IPS-15b (cell line): ENCODE data around the gene PTGIS.

Experiments used
- H3K27me3 ChIP-seq: one replicate; pipeline ENCODE4 v1.6.1; 2013; ENCODE audit warnings: low read length; ENCODE audit not compliant: control insufficient read depth, insufficient read depth
- H3K36me3 ChIP-seq: one replicate; pipeline ENCODE4 v1.6.1; 2013; ENCODE audit warnings: low read length; ENCODE audit not compliant: control insufficient read depth, insufficient read depth
- H3K4me1 ChIP-seq: one replicate; pipeline ENCODE4 v1.6.1; 2013; ENCODE audit warnings: mild to moderate bottlenecking, low read length; ENCODE audit not compliant: control insufficient read depth, insufficient read depth
- H3K4me3 ChIP-seq: one replicate; pipeline ENCODE4 v1.5.1; 2013; ENCODE audit warnings: low read depth, low read length
- H3K9ac ChIP-seq: one replicate; pipeline ENCODE4 v1.6.1; 2013; ENCODE audit warnings: low read depth, mild to moderate bottlenecking, low read length
- H3K9me3 ChIP-seq: one replicate; pipeline ENCODE4 v1.6.1; 2013; ENCODE audit warnings: mild to moderate bottlenecking, low read length; ENCODE audit not compliant: control insufficient read depth, insufficient read depth

Gene PTGIS

DNA sequence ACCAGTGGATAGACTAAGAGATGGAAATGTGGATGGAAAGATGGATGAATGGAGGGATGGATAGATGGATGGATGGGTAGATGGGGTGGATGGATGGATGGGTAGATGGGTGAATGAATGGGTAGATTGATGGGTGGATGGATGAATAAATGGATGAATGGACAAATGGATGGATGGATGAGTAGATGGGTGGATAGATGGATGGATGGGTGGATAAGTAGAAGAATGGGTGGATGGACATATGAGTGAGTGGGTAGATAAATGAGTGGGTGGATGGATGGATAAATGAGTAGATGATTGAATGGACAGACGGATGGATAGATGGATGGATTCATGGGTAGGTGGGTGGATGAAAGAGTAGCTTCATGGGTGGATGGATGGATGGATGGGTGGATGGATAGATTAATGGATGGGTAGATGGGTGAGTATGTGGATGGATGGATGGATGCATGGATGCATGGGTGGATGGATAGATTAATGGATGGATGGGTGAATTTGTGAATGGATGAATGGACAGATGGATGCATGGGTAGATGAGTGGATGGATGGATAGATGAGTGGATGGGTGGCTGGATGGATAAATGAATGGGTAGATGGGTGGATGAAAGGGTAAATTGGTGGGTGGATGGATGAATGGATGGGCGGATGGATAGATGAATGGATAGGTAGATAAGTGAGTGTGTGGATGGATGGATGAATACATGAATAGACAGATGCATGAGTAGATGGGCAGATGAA, 56.0 kb downstream of the PTGIS start:
- Histone ChIP-seq H3K9ac (no peak overlapping the region), H3K27me3 (no peaks in the 10 kb centered on the region), H3K4me3 (no peak overlapping the region), H3K36me3 (no peaks in the 10 kb centered on the region), H3K4me1 (no peaks in the 10 kb centered on the region), H3K9me3 (no peaks in the 10 kb centered on the region)

DNA sequence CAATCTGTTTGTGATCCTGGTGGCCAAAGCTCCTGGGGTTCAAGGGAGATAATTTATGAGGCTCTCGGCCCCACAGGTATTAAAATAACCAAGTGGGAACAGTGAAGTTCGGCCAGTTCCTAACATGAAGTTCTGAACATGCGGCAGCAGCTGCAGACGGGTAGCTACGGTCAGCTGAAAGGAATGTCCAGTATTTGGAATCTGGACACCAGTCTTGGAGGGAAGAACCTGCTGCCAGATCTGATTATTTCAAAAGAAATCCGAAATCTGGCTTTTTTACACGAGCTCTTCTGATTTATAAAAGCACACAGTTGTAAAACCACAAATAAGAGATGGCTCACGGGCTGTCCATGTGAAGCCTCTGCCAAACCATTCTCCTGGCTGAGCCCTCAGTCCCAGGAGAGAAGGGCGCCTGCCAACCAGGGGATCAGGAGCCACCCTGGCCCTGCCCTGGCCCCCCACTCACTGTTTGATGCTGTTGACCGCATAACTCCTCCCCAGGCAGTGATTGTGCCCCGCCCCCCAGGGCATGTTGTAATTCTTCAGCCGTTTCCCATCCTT, 57.3 kb downstream of the PTGIS start:
- Histone ChIP-seq H3K9me3 (no peaks in the 10 kb centered on the region), H3K36me3 (no peaks in the 10 kb centered on the region), H3K27me3 (no peaks in the 10 kb centered on the region), H3K4me3 (no peak overlapping the region), H3K9ac (no peak overlapping the region), H3K4me1 (no peaks in the 10 kb centered on the region)

DNA sequence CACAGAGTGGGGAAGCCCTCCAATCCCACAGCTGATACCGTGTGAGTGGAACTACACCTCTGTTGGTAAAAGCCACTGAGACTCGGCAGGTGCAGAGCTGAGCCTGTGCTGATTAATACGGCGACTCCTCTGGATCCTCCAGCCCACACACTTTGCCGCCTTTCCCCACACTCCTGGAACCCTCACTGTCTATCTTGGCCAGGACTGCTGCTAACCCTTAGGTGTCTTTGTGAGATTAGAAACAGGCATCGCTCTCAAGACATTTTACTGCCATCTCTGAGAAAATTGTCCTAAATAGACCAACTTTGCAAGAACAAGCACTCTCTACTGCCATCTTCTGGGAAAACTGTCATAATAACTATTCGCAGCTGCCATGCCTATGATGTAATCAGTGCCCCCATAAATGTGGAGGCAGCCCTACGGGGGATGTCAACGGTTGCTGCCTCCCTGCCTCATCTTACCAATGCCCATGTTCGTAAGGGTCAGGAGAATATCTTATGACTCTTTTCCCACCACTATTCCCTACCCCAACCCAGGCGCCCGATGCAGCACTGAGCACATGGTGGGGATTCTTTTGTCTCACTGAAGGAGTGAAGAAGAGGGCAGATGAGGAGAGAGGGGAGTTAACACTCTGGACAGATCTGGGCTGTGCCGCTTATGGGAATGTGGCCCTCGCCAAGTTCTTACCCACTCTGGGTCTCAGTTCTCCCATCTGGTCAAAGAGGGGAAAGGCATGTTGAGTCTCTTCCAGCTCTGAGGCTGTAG, 59.3 kb downstream of the PTGIS start:
- H3K9me3 ChIP-seq = no peaks in the 10 kb centered on the region
- no peak overlapping the region for H3K4me3 ChIP-seq
- no peaks in the 10 kb centered on the region for H3K4me1 ChIP-seq
- H3K36me3 ChIP-seq = no peaks in the 10 kb centered on the region
- H3K9ac ChIP-seq = no peak overlapping the region
- no peaks in the 10 kb centered on the region for H3K27me3 ChIP-seq

DNA sequence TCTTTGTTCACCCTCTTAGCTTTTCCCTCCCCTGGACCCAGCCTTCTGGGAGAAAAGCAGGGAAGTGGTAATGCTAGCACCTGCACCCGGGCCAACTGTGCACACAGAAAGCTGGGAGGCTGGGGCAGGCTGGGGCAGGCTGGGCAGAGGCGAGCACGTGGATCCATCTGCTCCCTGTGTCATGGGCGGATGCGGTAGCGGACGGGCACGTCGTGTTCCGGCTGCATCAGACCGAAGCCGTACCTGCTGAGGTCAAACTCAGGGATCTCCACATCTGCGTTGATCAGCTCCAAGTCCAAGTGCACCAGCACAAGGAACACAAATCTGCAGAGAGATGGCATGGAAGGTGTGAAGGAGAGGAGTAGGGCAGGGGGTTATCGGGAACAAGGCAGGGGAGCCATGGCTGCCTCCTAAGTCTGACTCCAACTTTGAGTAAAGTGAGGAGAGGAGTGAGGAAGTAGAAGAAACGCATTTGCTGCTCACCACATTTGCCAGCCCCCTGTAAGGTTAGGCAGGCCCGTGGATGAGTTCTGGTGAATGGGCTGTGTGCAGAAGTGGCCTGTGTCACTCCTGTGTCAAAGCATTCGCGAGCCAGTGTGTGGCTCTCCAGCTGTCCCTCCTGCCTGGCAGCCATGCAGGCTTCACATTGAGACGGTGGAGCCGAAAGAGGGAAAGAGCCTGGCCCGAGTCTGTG, 60.0 kb downstream of the PTGIS start:
- Histone ChIP-seq H3K9ac (no peak overlapping the region), H3K4me3 (no peak overlapping the region), H3K9me3 (no peaks in the 10 kb centered on the region), H3K4me1 (no peaks in the 10 kb centered on the region), H3K27me3 (no peaks in the 10 kb centered on the region), H3K36me3 (no peaks in the 10 kb centered on the region)

DNA sequence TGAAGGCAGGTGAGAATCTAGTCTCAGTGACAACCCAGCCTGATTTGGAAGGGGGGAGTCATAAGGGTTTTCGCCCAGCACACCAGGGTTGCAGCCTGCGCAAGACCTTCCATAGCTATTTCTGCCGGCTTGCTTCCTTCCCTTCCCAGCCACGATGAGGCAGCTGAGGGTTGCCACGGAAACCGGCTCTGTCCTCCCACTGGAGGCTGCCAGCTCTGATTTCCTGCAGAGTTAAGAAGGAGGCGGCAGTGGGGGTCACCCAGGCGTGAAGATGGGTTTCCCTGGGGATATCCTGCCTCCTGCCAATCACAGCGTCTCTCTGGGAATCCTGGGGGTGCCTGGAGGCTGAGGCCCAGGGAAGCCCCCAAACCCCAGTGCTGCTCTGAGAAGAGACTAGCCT, 62.4 kb downstream of the PTGIS start:
- Histone ChIP-seq H3K9me3 (no peaks in the 10 kb centered on the region), H3K36me3 (no peaks in the 10 kb centered on the region), H3K27me3 (no peaks in the 10 kb centered on the region), H3K4me3 (no peak overlapping the region), H3K4me1 (no peaks in the 10 kb centered on the region), H3K9ac (no peak overlapping the region)

DNA sequence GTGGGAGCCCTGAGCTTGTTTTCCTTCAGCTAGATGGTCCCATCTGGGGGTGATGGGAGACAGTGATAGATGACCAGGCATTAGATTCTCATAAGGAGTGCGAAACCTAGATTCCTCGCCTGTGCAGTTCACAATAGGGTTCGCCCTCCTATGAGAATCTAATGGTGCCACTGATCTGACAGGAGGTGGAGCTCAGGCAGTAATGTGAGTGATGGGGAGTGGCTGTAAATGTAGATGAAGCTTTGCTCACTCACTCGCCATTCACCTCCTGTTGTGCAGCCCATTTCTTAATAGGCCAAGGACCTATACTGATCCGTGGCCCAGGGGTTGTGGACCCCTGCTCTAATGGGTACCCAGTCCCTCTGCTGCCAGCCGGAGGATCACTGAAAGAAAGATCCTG, 64.8 kb downstream of the PTGIS start:
- Histone ChIP-seq H3K36me3 (no peaks in the 10 kb centered on the region), H3K9ac (no peak overlapping the region), H3K9me3 (no peaks in the 10 kb centered on the region), H3K4me1 (no peaks in the 10 kb centered on the region), H3K27me3 (no peaks in the 10 kb centered on the region), H3K4me3 (no peak overlapping the region)

DNA sequence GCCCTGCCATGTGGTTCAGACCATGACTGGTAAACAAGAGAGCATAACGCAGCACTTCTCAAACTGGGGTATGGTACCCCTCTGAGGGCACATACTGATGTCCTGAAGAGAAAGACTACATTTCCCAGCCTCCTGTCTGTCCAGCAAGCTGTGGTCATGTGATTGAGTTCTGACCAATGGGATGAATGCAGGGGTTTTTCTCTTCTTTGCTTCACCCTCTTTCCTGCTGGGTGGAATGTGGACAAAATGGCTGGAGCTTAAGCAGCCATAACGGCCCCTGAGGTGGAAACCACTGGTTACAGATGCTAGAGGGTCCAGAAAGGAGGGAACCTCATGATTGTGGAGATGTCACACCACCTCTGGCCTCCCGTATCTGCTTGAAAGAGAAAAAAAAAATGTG, 66.0 kb downstream of the PTGIS start:
- H3K27me3 ChIP-seq = no peaks in the 10 kb centered on the region
- H3K9ac ChIP-seq = no peak overlapping the region
- no peak overlapping the region for H3K4me3 ChIP-seq
- H3K9me3 ChIP-seq = no peaks in the 10 kb centered on the region
- no peaks in the 10 kb centered on the region for H3K4me1 ChIP-seq
- H3K36me3 ChIP-seq = no peaks in the 10 kb centered on the region

DNA sequence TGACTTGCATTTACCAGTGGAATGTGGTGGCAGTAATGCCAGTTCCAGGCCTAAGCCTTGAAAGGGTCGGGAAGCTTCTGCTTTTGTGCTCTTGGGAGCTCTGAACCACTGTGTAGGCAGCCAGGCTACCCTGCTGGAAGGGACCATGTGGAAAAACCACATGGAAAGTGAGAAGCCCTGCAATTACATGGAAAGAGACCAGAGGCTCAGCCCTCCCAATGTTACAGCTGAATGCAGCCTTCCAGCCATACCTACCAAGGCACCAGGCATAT, 70.6 kb downstream of the PTGIS start:
- Histone ChIP-seq H3K4me3 (no peak overlapping the region), H3K9ac (no peak overlapping the region), H3K9me3 (no peaks in the 10 kb centered on the region), H3K4me1 (no peaks in the 10 kb centered on the region), H3K27me3 (no peaks in the 10 kb centered on the region), H3K36me3 (no peaks in the 10 kb centered on the region)

DNA sequence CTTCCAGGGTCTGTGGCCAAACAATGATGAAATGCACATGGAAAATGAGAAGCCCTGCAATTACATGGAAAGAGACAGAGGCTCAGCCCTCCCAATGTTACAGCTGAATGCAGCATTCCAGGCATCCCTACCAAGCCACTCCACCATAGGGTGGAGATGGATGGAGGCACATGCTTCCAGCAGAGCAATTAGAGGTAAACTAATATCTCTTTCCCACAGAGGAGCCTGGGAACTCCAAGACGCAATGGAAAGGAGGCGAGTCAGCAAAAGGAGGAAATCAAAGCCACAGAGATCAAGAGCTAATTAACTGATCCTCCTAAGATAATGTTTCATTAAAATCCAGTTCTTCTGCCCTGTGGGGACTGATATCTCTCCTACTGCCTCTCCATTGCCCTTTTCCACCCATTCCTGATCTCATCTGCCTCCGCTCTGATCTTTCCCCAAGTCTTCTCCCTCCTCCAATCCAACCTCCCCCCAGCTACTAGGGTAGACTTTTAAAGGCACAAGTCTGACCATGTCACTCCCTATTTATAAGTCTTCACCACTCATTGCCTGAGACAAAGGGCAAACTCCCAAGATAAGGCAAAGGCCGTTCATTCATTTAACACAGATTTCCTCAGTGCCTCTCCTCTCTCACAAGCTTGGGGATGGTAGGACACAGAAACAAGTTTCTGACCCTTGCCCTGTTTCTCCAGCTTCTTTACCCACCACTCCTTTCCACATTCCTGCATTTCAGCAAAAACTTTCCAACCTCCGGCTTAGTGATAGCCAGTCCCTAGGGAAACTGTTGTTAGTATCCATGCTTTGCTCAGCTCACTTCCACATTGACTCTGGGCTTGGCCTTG, 71.2 kb downstream of the PTGIS start:
- no peaks in the 10 kb centered on the region for H3K27me3 ChIP-seq
- H3K9ac ChIP-seq = no peak overlapping the region
- no peaks in the 10 kb centered on the region for H3K4me1 ChIP-seq
- no peaks in the 10 kb centered on the region for H3K36me3 ChIP-seq
- H3K4me3 ChIP-seq = no peak overlapping the region
- H3K9me3 ChIP-seq = no peaks in the 10 kb centered on the region

DNA sequence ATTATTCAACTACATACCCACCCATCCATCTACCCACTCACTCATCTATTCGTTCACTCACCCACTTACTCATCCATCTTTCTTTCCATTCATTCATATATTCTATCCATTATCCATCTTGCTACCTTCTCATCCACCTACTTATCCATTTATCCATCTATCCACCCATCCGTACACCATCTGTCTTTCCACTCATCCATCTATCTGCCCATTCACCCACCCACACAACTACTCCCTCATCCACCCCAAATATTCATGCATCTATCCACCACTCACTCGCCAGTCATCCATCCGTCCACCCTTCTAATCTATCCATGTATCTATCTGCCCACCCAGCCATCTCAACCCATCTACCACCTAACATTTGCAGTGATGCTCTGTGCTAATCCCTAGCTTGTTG, 71.9 kb downstream of the PTGIS start:
- H3K9ac ChIP-seq = no peak overlapping the region

DNA sequence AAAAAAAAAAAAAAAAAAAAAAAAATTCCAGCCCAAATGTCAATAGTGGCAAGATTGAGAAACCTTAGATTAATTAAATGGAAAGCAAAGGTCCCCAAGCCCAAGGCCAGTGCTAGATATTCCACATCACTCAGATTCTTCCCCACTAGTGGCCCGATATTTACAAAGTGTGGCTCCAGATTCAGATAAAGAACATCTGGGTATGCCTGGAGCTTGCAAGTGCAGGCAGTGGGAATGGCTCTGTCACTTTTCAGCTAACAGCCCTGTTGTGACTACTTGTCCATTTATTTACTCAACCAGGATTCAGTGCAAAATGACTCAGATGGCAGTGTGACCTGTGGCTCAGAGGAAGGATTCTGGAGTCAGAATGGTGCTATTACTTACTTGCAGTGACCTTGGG, 77.2 kb downstream of the PTGIS start:
- no peak overlapping the region for H3K4me3 ChIP-seq
- no peaks in the 10 kb centered on the region for H3K9me3 ChIP-seq
- no peaks in the 10 kb centered on the region for H3K4me1 ChIP-seq
- H3K9ac ChIP-seq = no peak overlapping the region
- peaks cover 6% of the 10 kb centered on the region for H3K27me3 ChIP-seq
- no peaks in the 10 kb centered on the region for H3K36me3 ChIP-seq

More for the DNA sequence above, 71.9 kb downstream of the PTGIS start:
- no peaks in the 10 kb centered on the region for H3K9me3 ChIP-seq
- no peaks in the 10 kb centered on the region for H3K4me1 ChIP-seq
- no peaks in the 10 kb centered on the region for H3K36me3 ChIP-seq
- H3K27me3 ChIP-seq = no peaks in the 10 kb centered on the region
- H3K4me3 ChIP-seq = no peak overlapping the region
